Upper lobe of left lung (tissue), 4 donors: ENCODE results near the gene VEZT.

Experiments
- CTCF ChIP-seq, 6 experiments: fragments of 450-650 bp in 4 of 6; fragments of 200-600 bp in 2 of 6; sonication (generic) in 2 of 6; IDR thresholded peaks; one replicate each; pipeline ENCODE4 v1.5.1; 2016 to 2019; ENCODE audit warnings: antibody characterized with exemption in 6 of 6
- POLR2A ChIP-seq, 4 donors: fragments of 450-650 bp; IDR thresholded peaks; one replicate each; pipeline ENCODE4 v1.5.1; 2016 to 2017; ENCODE audit warnings: antibody characterized with exemption in 4 of 4, mild to moderate bottlenecking in 2 of 4
- POLR2AphosphoS5 ChIP-seq, 2 donors: sonication (generic); formaldehyde crosslinking; IDR thresholded peaks; one replicate each; pipeline ENCODE4 v1.5.1; 2017; ENCODE audit warnings: antibody characterized with exemption in 2 of 2

GRCh38 chr12:95282266-95282665 is 64.7 kb downstream of the VEZT start:
- TF ChIP-seq CTCF (IDR thresholded peaks at IDR 0.05) (no peak), POLR2A (IDR thresholded peaks at IDR 0.05) (no peak), POLR2AphosphoS5 (IDR thresholded peaks at IDR 0.05) (no peak)
